HepG2 (cell line): ENCODE measurements around the gene RAP1GAP2. TPM values are rescaled to one million over a fixed set of nuclear protein-coding genes. Genes with fewer than 3 reads are reported as not detected.

ENCODE experiments used
- ATAC-seq: fragments of 200-7000 bp; cut with Tn5 transposase; 3 replicates; pipeline ENCODE4 v1.9.1; 2020; ENCODE audit warnings: mild to moderate bottlenecking, moderate library complexity
- BruUV-seq: library from RNA; stranded (reverse); fragments of 400-500 nt; replicated peaks from 2 replicates; lab custom pipeline; 2021; lab: Mats Ljungman, UMichigan
- CTCF ChIA-PET: fragments of 300-600 bp; formaldehyde crosslinking; extraction: SDS; loops from one replicate; lab custom pipeline; 2021; ENCODE audit warnings: low total read pairs, inconsistent platforms, low intra/inter-chr PET ratio; lab: Yijun Ruan, JAX
- POLR2A ChIA-PET: fragments of 350-600 bp; sonication (Branson Sonifier 250); formaldehyde crosslinking; loops from one replicate; lab custom pipeline; 2020; ENCODE audit warnings: antibody characterized with exemption, inconsistent platforms; lab: Yijun Ruan, JAX
- DNase-seq: peaks from one replicate; pipeline ENCODE4 v3.0.0-alpha.2; 2015; ENCODE audit warnings: low spot score
- FAIRE-seq: peaks from 3 replicates; lab custom pipeline; 2011; peaks lifted over from hg19 to GRCh38; lab: Jason Lieb, UNC
- H2AFZ ChIP-seq: one replicate; pipeline ENCODE4 v1.6.1; 2011; ENCODE audit warnings: low read length, inconsistent platforms
- H3K27ac ChIP-seq: fragments of 300-600 bp; 3 replicates; pipeline ENCODE4 v1.8.0; 2011; ENCODE audit warnings: mixed run types, mild to moderate bottlenecking, mixed read lengths, low read length, inconsistent platforms; ENCODE audit not compliant: insufficient read depth; ENCODE audit errors: extremely low read length
- H3K27me3 ChIP-seq, 2 experiments: fragments of 200-600 bp in 1 of 2; 2 replicates in 1 of 2; 3 replicates in 1 of 2; pipeline versions ENCODE4 v1.6.0 to v1.8.0; 2011; ENCODE audit warnings: low read length in 2 of 2, mild to moderate bottlenecking in 2 of 2, moderate library complexity in 2 of 2, inconsistent platforms in 1 of 2; ENCODE audit not compliant: insufficient read depth in 2 of 2, control insufficient read depth in 1 of 2
- H3K36me3 ChIP-seq, 2 experiments: fragments of 200-600 bp in 1 of 2; replicated peaks in 1 of 2; 2 replicates in 1 of 2; 3 replicates in 1 of 2; pipeline versions ENCODE4 v1.5.1 to v1.8.0; 2011; ENCODE audit warnings: low read length in 2 of 2, inconsistent platforms in 1 of 2; ENCODE audit not compliant: insufficient read depth in 2 of 2, control insufficient read depth in 1 of 2
- H3K4me1 ChIP-seq: 2 replicates; pipeline ENCODE4 v1.5.1; 2012; ENCODE audit warnings: low read length, inconsistent platforms; ENCODE audit not compliant: insufficient read depth
- H3K4me2 ChIP-seq: 2 replicates; pipeline ENCODE4 v1.6.0; 2011; ENCODE audit warnings: low read depth, low read length, inconsistent platforms
- H3K4me3 ChIP-seq, 3 experiments: fragments of 200-600 bp in 1 of 3; sonication (generic), shearing (Covaris generic) in 1 of 3; replicated peaks in 1 of 3; 2 replicates each; pipeline ENCODE4 v1.5.1; 2011 to 2016; ENCODE audit warnings: low read length in 3 of 3, inconsistent platforms in 2 of 3, low read depth in 2 of 3, mild to moderate bottlenecking in 2 of 3, control low read depth in 1 of 3, mixed read lengths in 1 of 3; ENCODE audit not compliant: insufficient read depth in 1 of 3
- H3K79me2 ChIP-seq: one replicate; pipeline ENCODE4 v1.6.1; 2011; ENCODE audit warnings: low read length, inconsistent platforms; ENCODE audit not compliant: insufficient read depth
- H3K9ac ChIP-seq: 2 replicates; pipeline ENCODE4 v1.6.0; 2011; ENCODE audit warnings: mild to moderate bottlenecking, low read depth, low read length, inconsistent platforms; ENCODE audit not compliant: insufficient read depth
- H3K9me3 ChIP-seq: 2 replicates; pipeline ENCODE4 v1.5.1; 2012; ENCODE audit warnings: mild to moderate bottlenecking, low read length
- H4K20me1 ChIP-seq: 2 replicates; pipeline ENCODE4 v1.6.0; 2011; ENCODE audit warnings: inconsistent platforms, mild to moderate bottlenecking, low read length, moderate library complexity; ENCODE audit not compliant: insufficient read depth
- ATAD3A ChIP-seq: sonication (generic); formaldehyde crosslinking; IDR thresholded peaks from 2 replicates; pipeline ENCODE4 v1.4.0; 2020; ENCODE audit warnings: missing genetic modification reagents
- CBX5 ChIP-seq: sonication (generic); formaldehyde crosslinking; IDR thresholded peaks from 2 replicates; pipeline ENCODE4 v1.4.0; 2020; ENCODE audit warnings: missing genetic modification reagents, borderline replicate concordance
- FLYWCH1 ChIP-seq: sonication (generic); formaldehyde crosslinking; IDR thresholded peaks from 2 replicates; pipeline ENCODE4 v1.8.1; 2023; ENCODE audit warnings: mild to moderate bottlenecking, missing genetic modification reagents
- HMG20A ChIP-seq: IDR thresholded peaks from 2 replicates; pipeline ENCODE4 v1.6.1; 2016; ENCODE audit warnings: borderline replicate concordance
- HMGA1 ChIP-seq: sonication (generic); formaldehyde crosslinking; conservative IDR thresholded peaks from 2 replicates; pipeline ENCODE4 v1.4.0; 2020; ENCODE audit warnings: missing genetic modification reagents
- HNRNPLL ChIP-seq: fragments of 200-400 bp; formaldehyde crosslinking; IDR thresholded peaks from 2 replicates; pipeline ENCODE4 v1.6.1; 2017; ENCODE audit warnings: mild to moderate bottlenecking, low read depth, low read length; ENCODE audit not compliant: poor library complexity, severe bottlenecking
- HOXA5 ChIP-seq: sonication (generic); formaldehyde crosslinking; IDR thresholded peaks from 2 replicates; pipeline ENCODE4 v1.4.0; 2020; ENCODE audit warnings: missing genetic modification reagents
- IRF2 ChIP-seq: IDR thresholded peaks from 2 replicates; pipeline ENCODE4 v1.6.1; 2018; ENCODE audit warnings: missing genetic modification reagents, missing compliant biosample characterization
- JUN ChIP-seq: sonication (generic); formaldehyde crosslinking; IDR thresholded peaks from 2 replicates; pipeline ENCODE4 v1.4.0; 2020; ENCODE audit warnings: mild to moderate bottlenecking, missing genetic modification reagents
- MED13 ChIP-seq: sonication (generic); formaldehyde crosslinking; IDR thresholded peaks from 2 replicates; pipeline ENCODE4 v1.5.0; 2020; ENCODE audit warnings: missing genetic modification reagents
- MTF2 ChIP-seq: sonication (generic); formaldehyde crosslinking; IDR thresholded peaks from 2 replicates; pipeline ENCODE4 v1.5.0; 2020; ENCODE audit warnings: missing genetic modification reagents, borderline replicate concordance
- PHB2 ChIP-seq: fragments of 450-650 bp; IDR thresholded peaks from 2 replicates; pipeline ENCODE4 v1.6.1; 2018; ENCODE audit not compliant: partially characterized antibody
- POGZ ChIP-seq: sonication (generic); formaldehyde crosslinking; IDR thresholded peaks from 2 replicates; pipeline ENCODE4 v1.4.0; 2020; ENCODE audit warnings: mild to moderate bottlenecking, missing genetic modification reagents
- SMARCE1 ChIP-seq: fragments of 450-650 bp; IDR thresholded peaks from 2 replicates; pipeline ENCODE4 v1.6.1; 2017; ENCODE audit warnings: borderline replicate concordance
- SP4 ChIP-seq: sonication (generic); formaldehyde crosslinking; IDR thresholded peaks from 2 replicates; pipeline ENCODE4 v1.8.1; 2023; ENCODE audit warnings: mild to moderate bottlenecking, missing genetic modification reagents
- TARDBP ChIP-seq: sonication (generic); formaldehyde crosslinking; IDR thresholded peaks from 2 replicates; pipeline ENCODE4 v1.8.0; 2022; ENCODE audit warnings: mild to moderate bottlenecking, missing genetic modification reagents
- ZC3H4 ChIP-seq: sonication (generic); formaldehyde crosslinking; IDR thresholded peaks from 2 replicates; pipeline ENCODE4 v1.4.0; 2020; ENCODE audit warnings: missing genetic modification reagents, borderline replicate concordance
- ZNF451 ChIP-seq: sonication (generic); formaldehyde crosslinking; IDR thresholded peaks from 2 replicates; pipeline ENCODE4 v1.5.0; 2020; ENCODE audit warnings: mild to moderate bottlenecking, missing genetic modification reagents
- ZNF598 ChIP-seq: sonication (generic); formaldehyde crosslinking; IDR thresholded peaks from 2 replicates; pipeline ENCODE4 v1.5.1; 2020; ENCODE audit warnings: mild to moderate bottlenecking, missing genetic modification reagents, borderline replicate concordance
- ZSCAN21 ChIP-seq: sonication (generic); formaldehyde crosslinking; IDR thresholded peaks from 2 replicates; pipeline ENCODE4 v1.8.0; 2022; ENCODE audit warnings: mild to moderate bottlenecking, missing genetic modification reagents, moderate library complexity, borderline replicate concordance
- WGBS: methylation state at CpG from one replicate; pipeline ENCODE4 v1.1.6; 2017; ENCODE audit warnings: low lambda C conversion rate; 5-methylcytosine and 5-hydroxymethylcytosine counted together
- in situ Hi-C: cut with HindIII; loops from 2 replicates; pipeline ENCODE4 v1.10.0; 2017; ENCODE audit warnings: low pct_unique_long_range_greater_than_20kb; ENCODE audit not compliant: extremely low pct_ligation_motif_present
- intact Hi-C: fragments of 100-400 bp; cut with micrococcal nuclease; formaldehyde crosslinking; loops from one replicate; pipeline ENCODE4 v1.10.0; 2022; ENCODE audit not compliant: unreplicated experiment
- polyA plus RNA-seq, 8 experiments: library from polyadenylated mRNA; depleted of rRNA in 3 of 8; stranded (reverse) in 7 of 8; unstranded in 1 of 8; fragments of >200 nt; fragmentation: Illumina TruSeq in 4 of 8; extraction: Trizol in 4 of 8; gene quantifications; 2 replicates each; pipeline versions ENCODE4 v1.2.1 to v1.2.3, GENCODE V29; 2011 to 2016; ENCODE audit warnings: low read depth in 4 of 8, missing spikeins in 1 of 8, mixed read lengths in 1 of 8; ENCODE audit not compliant: insufficient read depth in 1 of 8
- total RNA-seq, 5 experiments: library from RNA; depleted of rRNA; stranded (reverse); fragments of >200 nt; fragmentation: Illumina TruSeq; extraction: Trizol; gene quantifications; 2 replicates each; pipeline ENCODE4 v1.2.3, GENCODE V29; 2016; ENCODE audit warnings: low read depth in 1 of 5
- TF ChIP-seq, protein P1 (sequence below): IDR thresholded peaks from 2 replicates; pipeline ENCODE4 v1.6.1; 2016
- TF ChIP-seq, protein P2 (sequence below): sonication (generic); formaldehyde crosslinking; IDR thresholded peaks from 2 replicates; pipeline ENCODE4 v1.5.1; 2020; ENCODE audit warnings: missing genetic modification reagents, mild to moderate bottlenecking, borderline replicate concordance
- TF ChIP-seq, protein P3 (sequence below): sonication (generic); formaldehyde crosslinking; IDR thresholded peaks from 2 replicates; pipeline ENCODE4 v1.9.0; 2021; ENCODE audit warnings: missing genetic modification reagents, borderline replicate concordance

Gene RAP1GAP2
- total and polyA plus RNA-seq, 2 of the 13 experiments (the other 11 are each of a cell fraction or from before 2014, with no cell fraction given): 10.9 to 12.0 TPM

DNA sequence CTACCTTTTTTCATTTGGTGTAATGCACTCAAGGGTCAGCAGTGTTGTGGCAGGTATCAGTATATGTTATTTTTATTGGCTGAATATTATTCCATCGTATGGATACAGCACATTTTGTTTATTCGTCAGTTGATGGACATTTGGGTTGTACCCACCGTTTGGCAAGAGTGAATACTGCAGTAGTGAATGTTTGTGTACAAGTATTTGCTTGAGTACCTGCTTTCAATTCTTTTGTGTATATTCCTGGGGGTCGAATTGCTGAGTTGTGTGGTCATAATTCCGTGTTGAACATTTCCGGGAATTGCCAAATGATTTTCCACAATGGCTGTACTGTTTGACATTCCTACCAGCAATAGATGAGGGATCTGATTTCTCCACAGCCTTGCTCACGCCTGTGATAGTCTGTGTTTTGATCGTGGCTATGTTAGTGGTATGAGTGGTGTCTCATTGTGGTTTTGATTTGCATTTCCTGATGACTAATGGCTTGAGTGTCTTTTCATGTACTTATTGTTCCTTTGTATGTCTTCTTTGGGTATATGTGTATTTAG lies 158.7 kb downstream of the RAP1GAP2 start:
- ATAC-seq (peak; percentile 76), DNase-seq (peak; percentile 98), FAIRE-seq (peak; percentile 76)
- Histone ChIP-seq H3K4me3 (no peak overlapping the region), H3K4me1 (peaks cover 55% of the 10 kb centered on the region), H3K79me2 (no peaks in the 10 kb centered on the region), H3K27ac (peak overlapping the region; percentile 50), H3K9ac (peak overlapping the region; percentile 44; the same call in 1 of the 2 replicates), H3K9me3 (no peaks in the 10 kb centered on the region), H3K36me3 (no peaks in the 10 kb centered on the region), H2AFZ (no peak overlapping the region), H3K4me2 (peak overlapping the region; percentile 52), H3K27me3 (no peaks in the 10 kb centered on the region), H4K20me1 (no peaks in the 10 kb centered on the region)
- POLR2A ChIA-PET: no interaction called here
- intact Hi-C loops (no loop called here), in situ Hi-C loops (no loop called here)
- 6% methylated on average over 8 of the region's 8 CpGs for WGBS
- CTCF ChIA-PET: no interaction called here
- no TSS peak for BruUV-seq
- TF ChIP-seq HOXA5 (no peak), ZSCAN21 (CRISPR knock-in tag) (no peak), MED13 (CRISPR knock-in tag) (no peak), ZC3H4 (CRISPR knock-in tag) (no peak), POGZ (CRISPR knock-in tag) (peak; percentile 39; the same call in 1 of the 2 replicates), ZNF598 (CRISPR knock-in tag) (no peak), IRF2 (CRISPR knock-in tag) (peak; percentile 42; the same call in 1 of the 2 replicates), PHB2 (no peak), TARDBP (CRISPR knock-in tag) (peak; percentile 55; the same call in 1 of the 2 replicates), HNRNPLL (no peak), SP4 (CRISPR knock-in tag) (no peak), FLYWCH1 (CRISPR knock-in tag) (no peak), MTF2 (CRISPR knock-in tag) (no peak), HMG20A (CRISPR knock-in tag) (peak; percentile 86), ZNF451 (no peak), CBX5 (no peak), HMGA1 (CRISPR knock-in tag) (no peak), ATAD3A (no peak), SMARCE1 (no peak), JUN (peak; percentile 94)
- TF ChIP-seq, protein P1, sequence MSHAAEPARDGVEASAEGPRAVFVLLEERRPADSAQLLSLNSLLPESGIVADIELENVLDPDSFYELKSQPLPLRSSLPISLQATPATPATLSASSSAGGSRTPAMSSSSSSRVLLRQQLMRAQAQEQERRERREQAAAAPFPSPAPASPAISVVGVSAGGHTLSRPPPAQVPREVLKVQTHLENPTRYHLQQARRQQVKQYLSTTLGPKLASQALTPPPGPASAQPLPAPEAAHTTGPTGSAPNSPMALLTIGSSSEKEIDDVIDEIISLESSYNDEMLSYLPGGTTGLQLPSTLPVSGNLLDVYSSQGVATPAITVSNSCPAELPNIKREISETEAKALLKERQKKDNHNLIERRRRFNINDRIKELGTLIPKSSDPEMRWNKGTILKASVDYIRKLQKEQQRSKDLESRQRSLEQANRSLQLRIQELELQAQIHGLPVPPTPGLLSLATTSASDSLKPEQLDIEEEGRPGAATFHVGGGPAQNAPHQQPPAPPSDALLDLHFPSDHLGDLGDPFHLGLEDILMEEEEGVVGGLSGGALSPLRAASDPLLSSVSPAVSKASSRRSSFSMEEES (CRISPR knock-in tag): 0 out of 2 replicates have a peak, but pooled peaks have one; percentile 14
- TF ChIP-seq, protein P2, sequence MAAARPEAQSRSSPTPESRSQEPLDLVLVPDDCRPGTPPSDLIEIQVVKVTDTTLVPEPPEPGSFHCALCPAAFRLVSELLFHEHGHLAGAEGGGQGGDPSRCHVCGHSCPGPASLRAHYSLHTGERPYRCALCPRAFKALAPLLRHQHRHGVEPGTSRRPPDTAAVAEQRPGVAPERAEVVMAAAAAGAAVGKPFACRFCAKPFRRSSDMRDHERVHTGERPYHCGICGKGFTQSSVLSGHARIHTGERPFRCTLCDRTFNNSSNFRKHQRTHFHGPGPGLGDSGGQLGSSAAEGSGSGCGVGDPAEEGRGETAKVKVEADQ (CRISPR knock-in tag): no peak
- TF ChIP-seq, protein P3, sequence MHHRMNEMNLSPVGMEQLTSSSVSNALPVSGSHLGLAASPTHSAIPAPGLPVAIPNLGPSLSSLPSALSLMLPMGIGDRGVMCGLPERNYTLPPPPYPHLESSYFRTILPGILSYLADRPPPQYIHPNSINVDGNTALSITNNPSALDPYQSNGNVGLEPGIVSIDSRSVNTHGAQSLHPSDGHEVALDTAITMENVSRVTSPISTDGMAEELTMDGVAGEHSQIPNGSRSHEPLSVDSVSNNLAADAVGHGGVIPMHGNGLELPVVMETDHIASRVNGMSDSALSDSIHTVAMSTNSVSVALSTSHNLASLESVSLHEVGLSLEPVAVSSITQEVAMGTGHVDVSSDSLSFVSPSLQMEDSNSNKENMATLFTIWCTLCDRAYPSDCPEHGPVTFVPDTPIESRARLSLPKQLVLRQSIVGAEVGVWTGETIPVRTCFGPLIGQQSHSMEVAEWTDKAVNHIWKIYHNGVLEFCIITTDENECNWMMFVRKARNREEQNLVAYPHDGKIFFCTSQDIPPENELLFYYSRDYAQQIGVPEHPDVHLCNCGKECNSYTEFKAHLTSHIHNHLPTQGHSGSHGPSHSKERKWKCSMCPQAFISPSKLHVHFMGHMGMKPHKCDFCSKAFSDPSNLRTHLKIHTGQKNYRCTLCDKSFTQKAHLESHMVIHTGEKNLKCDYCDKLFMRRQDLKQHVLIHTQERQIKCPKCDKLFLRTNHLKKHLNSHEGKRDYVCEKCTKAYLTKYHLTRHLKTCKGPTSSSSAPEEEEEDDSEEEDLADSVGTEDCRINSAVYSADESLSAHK (CRISPR knock-in tag): no peak
